ENCODE measurements around the gene VSIG4.
A peak's percentile ranks its signal among the peaks of the same experiment; 100 is the strongest.
"Not testable (repeated sequence)": the region's sequence is repeated elsewhere in the genome, so short reads cannot be mapped to it uniquely, and the experiment has no call there.

The VSIG4 gene

GRCh38 chrX:65987811-65988210 is 52.1 kb downstream of the VSIG4 start:
- peak; percentile 63 for FAIRE-seq
- DNase-seq (ENCODE audit: insufficient read length, low spot score): no peak
- TF ChIP-seq SPI1 (IDR thresholded peaks at IDR 0.05; ENCODE audit: low read depth, low read length): no peak

GRCh38 chrX:65985922-65986588 is 53.8 kb downstream of the VSIG4 start:
- DNase-seq (ENCODE audit: insufficient read length, low spot score) (no peak), FAIRE-seq (peak; percentile 96)
- no peak for TF ChIP-seq PAX5 (IDR thresholded peaks at IDR 0.05; ENCODE audit: insufficient read depth, low read length, severe bottlenecking)

GRCh38 chrX:65985211-65985610 is 54.7 kb downstream of the VSIG4 start:
- no peak for TF ChIP-seq POU2F2 (IDR thresholded peaks at IDR 0.05; ENCODE audit: low read depth, low read length)
- no peak for TF ChIP-seq POLR2AphosphoS5 (IDR thresholded peaks at IDR 0.05; ENCODE audit: low read depth, low read length)
- TF ChIP-seq TAF1 (IDR thresholded peaks at IDR 0.05; ENCODE audit: low read depth, low read length): no peak
- TF ChIP-seq POLR2A (IDR thresholded peaks at IDR 0.05; ENCODE audit: low read depth, low read length): no peak
- no peak for TF ChIP-seq SPI1 (IDR thresholded peaks at IDR 0.05; ENCODE audit: low read depth, low read length)
- FAIRE-seq (no peak), DNase-seq (ENCODE audit: insufficient read length, low spot score) (no peak)

GRCh38 chrX:65977161-65977560 is 62.7 kb downstream of the VSIG4 start:
- FAIRE-seq; DNase-seq (ENCODE audit: insufficient read length, low spot score): not testable (repeated sequence)

- TF ChIP-seq PAX5 (IDR thresholded peaks at IDR 0.05; ENCODE audit: insufficient read depth, low read length, severe bottlenecking) (no peak), POLR2AphosphoS5 (IDR thresholded peaks at IDR 0.05; ENCODE audit: low read depth, low read length) (no peak)
- no peak for DNase-seq (ENCODE audit: insufficient read length, low spot score)
- no peak for FAIRE-seq
These were observed 63.7 kb downstream of the VSIG4 start for GRCh38 chrX:65976161-65976560.

- not testable (repeated sequence) for DNase-seq (ENCODE audit: insufficient read length, low spot score); FAIRE-seq
These were observed 64.6 kb downstream of the VSIG4 start for GRCh38 chrX:65975161-65975751.

Data from GM12891 (cell line).